ENCODE data around the gene MYO1F. TPM values are rescaled to one million over a fixed set of nuclear protein-coding genes. Genes with fewer than 3 reads are reported as not detected.

The MYO1F gene
- total and polyA plus RNA-seq, 10 of the 15 experiments (the other 5 are each of a cell fraction or from before 2014, with no cell fraction given): 3.5 to 49.4 (median 31.3) TPM

GRCh38 chr19:8615813-8616596, 38.8 kb upstream of the MYO1F start (continued):
- TF ChIP-seq HDAC6 (IDR thresholded peaks at IDR 0.05; ENCODE audit: unreplicated experiment): no peak
- TF ChIP-seq PML (IDR thresholded peaks at IDR 0.05; ENCODE audit: low read length): no peak
- no peak for TF ChIP-seq TCF3 (IDR thresholded peaks at IDR 0.05; ENCODE audit: borderline replicate concordance, insufficient read depth, low read depth, low read length)
- TF ChIP-seq IRF5 (IDR thresholded peaks at IDR 0.05; ENCODE audit: borderline replicate concordance): no peak
- TF ChIP-seq CUX1 (IDR thresholded peaks at IDR 0.05; ENCODE audit: insufficient replicate concordance, low read depth, low read length): no peak
- TF ChIP-seq BHLHE40 (IDR thresholded peaks at IDR 0.05; ENCODE audit: borderline replicate concordance in 1 of 2, low read depth in 2 of 2, low read length in 1 of 2): no peak
- no peak for TF ChIP-seq SMAD5 (IDR thresholded peaks at IDR 0.05; ENCODE audit: low read depth)
- no peak for TF ChIP-seq PAX5 (IDR thresholded peaks at IDR 0.05; ENCODE audit: borderline replicate concordance, low read depth, low read length)
- TF ChIP-seq SREBF1 (IDR thresholded peaks at IDR 0.05; ENCODE audit: low read length): no peak
